ENCODE data around the gene PSTPIP2. TPM values are rescaled to one million over a fixed set of nuclear protein-coding genes. Genes with fewer than 3 reads are reported as not detected.
A peak's percentile ranks its signal among the peaks of the same experiment; 100 is the strongest.
"Not testable (repeated sequence)": the region's sequence is repeated elsewhere in the genome, so short reads cannot be mapped to it uniquely, and the experiment has no call there.

The PSTPIP2 gene
- total RNA-seq, 1 donor from 2014 or later: 10.0 TPM

DNA sequence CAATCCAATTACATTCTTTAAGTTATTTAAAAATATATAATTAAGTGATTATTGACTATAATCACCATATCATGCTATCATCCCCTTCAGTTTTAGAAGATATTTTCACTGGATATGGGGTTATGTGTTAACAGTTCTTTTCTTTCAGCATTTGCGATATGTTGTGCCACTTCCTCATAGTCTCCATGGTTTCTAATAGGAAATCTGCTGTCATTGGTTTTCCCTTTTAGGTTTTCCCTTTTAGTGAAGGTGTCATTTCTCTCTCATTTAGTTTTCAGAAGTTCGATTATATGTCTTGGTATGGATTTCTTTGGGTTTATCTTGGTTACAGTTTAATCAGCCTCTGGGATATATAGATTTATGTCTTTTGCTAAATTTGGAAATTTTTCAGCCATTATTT lies 70.2 kb downstream of the PSTPIP2 start:
- intact Hi-C loops (cut with DNase I): no loop called here
- DNase-seq (ENCODE audit: low spot score) (no peak), ATAC-seq (no peak)

DNA sequence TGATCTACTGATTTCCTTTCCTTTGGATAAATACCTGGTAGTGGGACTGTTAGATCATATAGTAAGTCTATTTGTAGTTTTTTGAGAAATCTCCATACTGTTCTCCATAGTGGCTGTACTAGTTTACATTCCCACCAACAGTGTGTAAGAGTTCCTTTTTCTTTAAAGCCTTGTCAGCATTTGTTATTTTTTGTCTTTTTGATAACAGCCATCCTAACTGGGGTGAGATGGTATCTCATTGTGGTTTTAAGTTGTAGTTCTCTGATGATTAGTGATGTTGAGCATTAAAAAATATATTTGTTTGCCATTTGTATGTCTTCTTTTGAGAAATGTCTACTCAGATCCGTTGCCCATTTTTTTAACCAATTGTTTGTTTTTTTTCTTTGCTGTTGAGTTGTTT lies 71.0 kb downstream of the PSTPIP2 start:
- no peak for ATAC-seq
- no peak for DNase-seq (ENCODE audit: low spot score)
- intact Hi-C loops (cut with DNase I): no loop called here

DNA sequence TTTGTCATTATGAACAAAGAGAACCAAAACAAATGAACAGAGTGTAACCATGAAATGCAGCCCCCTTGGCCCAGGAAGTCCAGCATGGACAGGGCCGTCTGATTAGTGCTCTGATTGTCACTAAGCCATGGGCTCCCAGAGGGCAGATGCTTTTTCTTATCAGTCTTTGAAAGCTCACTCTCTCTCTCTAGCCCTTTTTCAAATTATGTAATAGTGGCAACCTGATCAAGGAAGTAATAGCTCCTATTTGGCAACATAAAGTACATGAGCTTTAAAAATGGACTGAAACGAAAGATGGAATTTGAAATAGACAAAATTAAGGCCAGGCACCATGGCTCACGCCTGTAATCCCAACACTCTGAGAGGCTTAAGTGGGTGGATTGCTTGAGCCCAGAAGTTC lies 72.5 kb downstream of the PSTPIP2 start:
- intact Hi-C loops (cut with DNase I): no loop called here
- DNase-seq (ENCODE audit: low spot score) (no peak), ATAC-seq (no peak)

DNA sequence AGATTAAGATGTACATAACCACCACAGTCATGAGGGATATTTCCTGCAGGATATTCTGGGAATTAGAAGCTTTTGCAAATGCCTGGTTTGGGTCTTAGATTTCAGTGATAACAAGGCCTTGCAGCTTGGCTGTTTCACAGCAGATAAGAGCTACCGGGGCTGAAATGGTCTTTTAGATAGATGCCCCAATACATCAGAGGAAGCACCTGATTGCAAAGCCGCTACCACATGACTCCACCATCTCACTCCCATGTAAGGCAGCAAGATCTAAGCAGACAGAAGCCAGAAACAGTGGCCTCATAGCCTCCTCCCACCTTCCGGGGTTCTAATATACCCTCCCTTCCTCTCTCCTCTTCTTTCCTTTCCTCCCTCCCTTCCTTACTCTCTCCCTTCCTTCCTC lies 73.8 kb downstream of the PSTPIP2 start:
- ATAC-seq (no peak), DNase-seq (ENCODE audit: low spot score) (no peak)
- intact Hi-C loops (cut with DNase I): no loop called here

- DNase-seq (ENCODE audit: low spot score) (no peak), ATAC-seq (no peak)
- intact Hi-C loops (cut with DNase I): no loop called here
Observed at GRCh38 chr18:45997700-45998151, 74.3 kb downstream of the PSTPIP2 start.

DNA sequence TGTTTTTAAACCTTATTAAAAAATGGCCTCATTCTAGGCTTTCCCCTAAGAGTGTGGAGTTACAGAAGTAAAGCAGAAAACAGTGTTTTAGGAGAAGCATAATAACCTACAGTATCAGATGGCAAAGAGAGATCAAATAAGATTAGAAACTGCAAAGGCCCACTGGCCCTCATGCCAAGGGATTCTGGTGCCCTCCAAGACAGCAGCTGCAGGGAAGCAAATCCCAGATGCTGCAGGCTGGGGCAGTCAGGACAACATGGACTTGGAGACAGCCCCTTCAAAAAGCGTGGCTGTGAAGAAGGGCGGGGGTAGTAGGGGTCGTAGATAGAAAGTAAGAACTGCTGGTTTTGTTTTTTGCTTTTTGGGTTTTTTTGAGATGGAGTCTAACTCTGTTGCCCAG lies 76.6 kb downstream of the PSTPIP2 start:
- no peak for ATAC-seq
- no peak for DNase-seq (ENCODE audit: low spot score)
- intact Hi-C loops (cut with DNase I): no loop called here

GRCh38 chr18:45993438-45993837 lies 78.6 kb downstream of the PSTPIP2 start:
- intact Hi-C loops (cut with DNase I): no loop called here
- no peak for ATAC-seq
- DNase-seq (ENCODE audit: low spot score): no peak

- ATAC-seq; intact Hi-C loops (cut with DNase I); DNase-seq (ENCODE audit: low spot score): not testable (repeated sequence)
Observed at GRCh38 chr18:45992527-45992926, 79.5 kb downstream of the PSTPIP2 start.

DNA sequence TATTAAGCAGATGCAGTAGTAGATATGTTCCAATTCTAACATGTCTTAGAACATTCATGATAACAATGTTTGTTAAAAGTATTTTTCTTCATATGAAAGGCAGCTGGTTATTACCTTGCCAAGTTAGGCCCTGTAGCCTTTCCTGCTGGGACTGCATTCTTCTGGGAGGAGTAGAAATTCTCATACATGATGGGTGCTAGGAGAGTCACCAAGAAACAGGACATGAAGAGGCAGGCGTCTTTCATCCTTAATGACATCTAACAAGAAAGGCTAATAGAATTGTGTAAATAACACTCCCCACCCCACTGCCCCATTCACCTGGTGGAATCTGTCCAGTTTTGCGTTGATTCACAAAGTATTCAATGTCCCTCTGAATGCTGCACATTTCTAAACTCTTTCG lies 80.3 kb downstream of the PSTPIP2 start:
- no peak for DNase-seq (ENCODE audit: low spot score)
- intact Hi-C loops (cut with DNase I): no loop called here
- no peak for ATAC-seq

DNA sequence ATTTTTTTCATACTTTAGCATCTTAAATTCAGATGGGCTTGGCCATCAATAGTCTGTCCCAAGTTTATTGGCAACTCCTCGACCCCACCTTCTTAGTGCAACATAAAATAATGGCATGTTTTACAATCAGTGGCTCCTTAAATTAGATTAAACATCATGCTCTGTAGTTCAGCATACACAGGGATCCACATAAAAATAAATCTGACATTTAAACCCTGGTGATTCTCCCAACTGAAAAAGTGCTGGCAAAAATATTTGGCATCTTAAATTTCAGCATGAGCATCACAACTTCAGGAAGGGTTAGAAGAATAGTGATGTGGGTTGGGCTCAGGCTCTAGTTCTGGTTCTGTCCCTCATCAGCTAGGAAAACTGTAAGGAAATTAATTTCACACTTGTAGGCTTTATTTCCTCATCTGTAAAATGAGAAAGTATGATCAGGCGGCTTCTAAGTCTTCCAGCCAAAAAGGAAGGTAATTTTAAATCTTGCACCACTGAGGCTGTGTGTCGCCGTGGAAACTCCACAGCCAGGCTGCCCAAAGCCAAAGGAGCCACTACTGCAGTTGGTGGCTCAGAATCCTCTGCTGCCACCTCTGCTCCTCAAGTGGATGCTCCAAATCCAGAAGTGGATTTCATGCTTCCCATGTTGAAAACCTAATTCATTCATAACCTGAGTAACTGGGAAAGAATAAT lies 87.4 kb downstream of the PSTPIP2 start:
- DNase-seq (ENCODE audit: low spot score) (no peak), ATAC-seq (no peak)

DNA sequence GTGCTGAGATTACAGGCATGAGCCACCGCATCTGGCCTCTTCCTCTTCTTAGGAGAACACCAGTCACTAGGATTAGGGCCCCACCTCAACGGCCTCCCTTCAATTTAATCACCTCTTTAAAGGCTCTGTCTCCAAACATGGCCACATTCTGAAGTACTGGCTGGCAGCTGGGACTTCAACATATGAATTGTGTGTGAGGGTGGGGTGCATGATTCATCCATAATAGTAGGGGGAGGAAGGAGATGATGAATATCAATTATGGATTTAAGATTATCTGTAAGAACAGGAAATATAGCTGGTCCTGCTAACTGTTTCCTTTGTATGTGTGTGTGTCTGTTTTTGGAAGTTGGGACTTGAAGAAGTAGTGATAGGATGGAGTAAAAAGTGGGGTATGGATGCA lies 90.2 kb downstream of the PSTPIP2 start:
- no peak for DNase-seq (ENCODE audit: low spot score)
- no peak for ATAC-seq
- intact Hi-C loops (cut with DNase I): no loop called here

More for the DNA sequence above, 87.4 kb downstream of the PSTPIP2 start:
- intact Hi-C loops (cut with DNase I): no loop called here

GRCh38 chr18:45980229-45980628 lies 91.8 kb downstream of the PSTPIP2 start:
- ATAC-seq (no peak), DNase-seq (ENCODE audit: low spot score) (no peak)
- intact Hi-C loops (cut with DNase I): no loop called here

GRCh38 chr18:45978084-45978483 lies 94.0 kb downstream of the PSTPIP2 start:
- no peak for ATAC-seq
- no peak for DNase-seq (ENCODE audit: low spot score)
- intact Hi-C loops (cut with DNase I): loop anchor here (10.0 kb wide), 1 partner anchor 283 kb away; no protein-coding TSS in a partner anchor

DNA sequence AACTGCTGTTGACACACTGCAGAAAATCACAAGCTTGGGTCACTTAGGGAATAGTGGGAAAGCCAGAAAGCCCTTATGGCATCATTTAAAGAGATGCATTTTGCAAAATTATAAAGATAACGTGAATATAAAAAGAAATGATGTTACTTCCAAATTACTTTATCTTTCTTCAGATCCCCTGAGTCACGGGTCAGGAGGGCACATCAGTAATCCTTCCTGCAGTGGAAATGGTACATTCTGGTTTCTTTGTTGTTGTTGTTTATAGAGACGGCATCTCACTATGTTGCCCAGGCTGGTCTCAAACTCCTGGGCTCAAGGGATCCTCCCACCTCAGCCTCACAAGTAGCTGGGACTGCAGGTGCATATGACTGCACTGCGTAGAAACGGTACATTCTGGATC lies 95.1 kb downstream of the PSTPIP2 start:
- ATAC-seq (no peak), DNase-seq (ENCODE audit: low spot score) (no peak)
- intact Hi-C loops (cut with DNase I): loop anchor here (10.0 kb wide), 1 partner anchor 282 kb away; no protein-coding TSS in a partner anchor

DNA sequence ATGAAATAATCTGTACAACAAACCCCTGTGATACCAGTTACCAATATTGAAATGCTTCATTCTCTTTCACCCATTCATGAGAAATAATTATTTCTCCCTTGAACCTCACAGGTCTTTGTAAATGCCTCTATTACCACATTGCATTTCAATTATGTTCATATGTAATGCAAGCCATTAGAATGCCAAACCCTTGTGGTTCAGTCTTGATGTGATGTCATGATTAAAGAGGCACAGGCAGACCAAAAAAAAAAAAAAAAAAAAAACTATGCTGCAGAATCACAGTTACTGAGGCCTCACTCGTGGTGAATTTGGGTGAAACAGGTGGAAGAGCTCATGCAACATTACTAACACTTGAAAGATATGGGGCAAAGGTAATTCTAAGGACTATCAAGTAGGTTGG lies 95.5 kb downstream of the PSTPIP2 start:
- no peak for ATAC-seq
- intact Hi-C loops (cut with DNase I): loop anchor here (10.0 kb wide), 1 partner anchor 282 kb away; no protein-coding TSS in a partner anchor
- no peak for DNase-seq (ENCODE audit: low spot score)

DNA sequence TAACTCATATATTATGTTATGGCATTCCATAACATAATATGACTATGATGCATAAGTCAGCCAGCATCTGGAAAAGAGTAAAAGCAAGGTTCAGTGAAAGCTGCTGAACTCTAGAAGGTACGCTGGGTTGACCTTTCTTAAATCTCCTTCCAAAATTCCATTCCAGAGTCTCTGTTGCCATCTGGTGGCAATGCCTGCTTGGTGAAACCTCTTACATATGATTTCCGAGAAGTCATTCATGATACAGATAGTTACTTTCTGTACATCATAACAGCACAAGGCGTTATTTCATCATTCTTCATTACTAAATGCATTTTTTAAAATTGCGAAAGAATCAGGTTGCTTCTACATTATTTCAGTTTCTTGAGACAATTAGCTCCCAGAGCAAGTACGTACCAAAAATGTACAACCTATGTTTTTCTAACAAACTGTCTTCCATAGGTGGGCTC lies 97.9 kb downstream of the PSTPIP2 start:
- intact Hi-C loops (cut with DNase I): loop anchor here (5.0 to 10.0 kb wide), 2 partner anchors 98 to 279 kb away; partner anchors contain the start of gene PSTPIP2
- DNase-seq (ENCODE audit: low spot score): peak; percentile 75
- ATAC-seq: peak; percentile 70

DNA sequence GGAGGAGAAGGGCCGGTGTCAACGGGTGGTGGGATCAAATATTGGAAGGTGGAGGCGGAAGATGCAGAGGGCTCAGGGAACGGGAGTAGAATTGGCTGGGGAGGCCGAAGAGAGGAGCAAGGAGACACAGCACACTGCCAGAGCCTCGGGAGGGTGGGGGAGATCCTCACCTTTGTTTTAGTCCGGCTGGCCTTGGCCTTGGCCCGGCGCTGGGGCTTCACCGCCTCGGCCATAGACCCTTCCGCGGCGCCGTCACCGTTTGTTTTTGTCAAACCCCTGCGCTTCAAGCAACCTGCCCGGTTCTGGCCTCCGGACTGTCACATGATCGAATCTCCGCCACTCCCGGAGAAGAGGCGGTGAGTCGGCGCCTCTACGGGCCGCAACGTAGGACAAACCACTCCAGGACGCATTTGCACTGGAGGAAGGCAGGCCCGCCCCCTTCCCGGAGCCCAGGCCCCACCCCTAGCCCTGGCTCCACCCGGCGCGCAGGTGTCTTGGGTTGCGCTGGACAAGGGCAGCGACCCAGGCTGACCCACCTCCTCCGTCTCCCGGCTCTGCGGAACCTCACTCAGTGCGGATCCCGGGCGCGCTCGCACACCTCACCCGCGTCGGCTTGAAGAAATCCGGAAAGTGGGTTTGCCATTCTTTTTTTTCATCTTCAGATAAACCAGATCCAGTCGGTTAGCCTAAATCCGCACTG lies 104.9 kb downstream of the PSTPIP2 start, which contains the start of gene EPG5:
EPG5 (minus strand) TSS at position 323 of the 700 bp plus-strand sequence; CDS start at position 233, 90 bp downstream.
- peak; percentile 100 for ATAC-seq
- intact Hi-C loops (cut with DNase I): no loop called here
- peak; percentile 96 for DNase-seq (ENCODE audit: low spot score)

DNA sequence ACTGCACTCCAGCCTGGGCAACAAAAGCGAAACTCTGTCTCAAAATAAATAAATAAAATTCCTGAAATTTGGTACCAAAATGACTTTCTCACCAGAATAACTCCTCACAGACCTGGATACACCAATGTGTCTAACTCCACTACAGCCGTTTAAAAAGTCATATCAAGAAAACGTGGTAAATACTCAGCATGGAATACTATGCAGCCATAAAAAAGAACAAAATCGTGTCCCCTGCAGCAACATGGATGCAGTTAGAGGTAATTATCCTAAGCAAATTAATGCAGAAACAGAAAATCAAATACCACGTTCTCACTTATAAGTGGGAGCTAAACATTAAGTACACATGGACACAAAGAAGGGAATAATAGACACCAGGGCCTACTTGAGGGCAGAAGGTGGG lies 107.1 kb downstream of the PSTPIP2 start:
- ATAC-seq; DNase-seq (ENCODE audit: low spot score); intact Hi-C loops (cut with DNase I): not testable (repeated sequence)

- ATAC-seq: no peak
- intact Hi-C loops (cut with DNase I): no loop called here
- no peak for DNase-seq (ENCODE audit: low spot score)
Observed at GRCh38 chr18:45962866-45963265, 109.2 kb downstream of the PSTPIP2 start.

DNA sequence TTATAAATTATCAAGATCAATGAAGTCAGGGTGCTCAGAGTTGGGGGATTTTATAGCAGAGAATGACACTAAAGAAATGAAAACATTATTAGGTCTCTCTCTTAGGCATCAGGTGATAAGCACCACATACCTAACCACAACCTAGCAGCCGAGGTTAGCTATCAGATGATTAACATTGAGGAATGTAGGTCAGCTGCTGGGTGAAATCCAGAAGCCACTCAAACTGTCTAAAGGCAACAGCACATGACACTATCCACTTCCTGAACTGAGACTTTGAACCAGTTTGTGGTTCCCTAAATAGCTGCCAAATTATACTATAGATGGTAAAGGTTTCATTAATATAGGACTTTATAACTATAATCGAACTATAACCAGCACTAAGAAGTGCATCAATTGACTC lies 109.6 kb downstream of the PSTPIP2 start:
- intact Hi-C loops (cut with DNase I): no loop called here
- no peak for ATAC-seq
- no peak for DNase-seq (ENCODE audit: low spot score)
